Activated T-cell treated with anti-CD3 and anti-CD28 coated beads for 48 hours (primary cell): ENCODE results near the gene TBC1D22A.

Experiments used
- DNase-seq: peaks from one replicate; pipeline ENCODE4 v3.0.0-alpha.2; 2020; ENCODE audit warnings: low read depth

TBC1D22A gene

DNA sequence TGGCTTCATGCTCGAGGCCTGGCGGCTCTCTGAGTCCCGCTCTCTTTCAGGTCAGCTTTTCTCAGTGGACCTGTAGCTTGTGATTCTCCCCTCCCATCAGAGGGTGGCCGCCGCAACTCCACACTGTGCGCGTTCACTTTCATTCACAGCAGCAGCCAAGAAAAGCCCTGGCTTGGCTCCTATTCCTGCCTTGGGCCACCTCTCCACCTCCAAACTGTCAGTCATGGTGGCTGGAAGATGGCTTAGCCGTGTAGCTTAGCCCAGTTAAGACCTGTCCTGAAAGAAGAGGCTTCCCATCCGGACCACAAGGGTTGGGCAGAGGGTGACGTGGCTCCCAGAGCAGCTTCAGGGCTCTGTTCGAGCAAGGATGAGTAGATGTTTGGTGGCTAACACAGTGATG, 125.5 kb downstream of the TBC1D22A start:
- DNase-seq = no peak

DNA sequence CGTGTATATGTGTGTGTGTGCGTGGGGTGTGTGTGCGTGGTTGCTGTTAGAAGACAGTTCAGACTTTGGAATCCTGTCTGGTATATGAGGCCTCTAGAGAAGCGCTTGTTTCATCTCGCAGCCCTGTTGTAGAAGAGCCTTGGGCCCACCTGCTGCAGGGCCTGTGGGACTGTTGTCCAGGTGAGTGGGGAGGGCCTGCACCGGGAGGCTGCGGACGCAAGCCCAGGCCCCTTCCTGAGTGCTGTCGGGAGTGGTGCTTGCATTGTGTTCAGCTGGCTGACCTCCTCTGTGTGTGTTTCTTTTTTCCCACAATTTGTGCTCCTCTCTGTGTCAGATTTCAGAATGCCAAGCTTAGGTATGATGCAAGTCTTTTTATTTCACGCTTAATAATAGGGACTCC, 128.4 kb downstream of the TBC1D22A start:
- DNase-seq = no peak

DNA sequence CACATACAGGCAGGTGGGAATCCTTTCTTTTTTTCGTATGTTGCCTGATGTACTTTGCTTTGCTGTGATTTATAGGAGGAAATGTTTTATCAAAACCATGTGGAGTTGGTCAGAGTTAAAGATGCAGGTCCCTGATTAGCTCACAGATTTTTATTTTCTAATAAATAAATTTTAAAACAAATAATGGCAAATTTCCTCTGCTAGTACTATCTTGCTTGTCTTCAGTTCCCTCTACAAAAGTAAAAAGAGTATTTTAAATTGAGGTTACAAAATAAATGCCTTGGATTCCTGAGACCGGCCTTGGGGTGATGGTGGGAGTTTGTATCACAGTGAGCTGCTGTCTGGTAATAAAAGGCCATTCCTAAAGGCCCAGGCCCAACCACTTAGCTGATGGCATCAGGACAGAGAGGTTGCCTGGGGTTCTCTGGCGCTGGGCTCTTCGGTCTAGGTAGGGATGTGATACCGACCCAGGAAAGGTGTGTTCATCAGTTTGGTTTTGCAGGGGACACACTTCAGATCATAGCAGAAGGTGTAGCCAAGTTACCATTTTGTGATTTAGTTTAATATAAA, 129.0 kb downstream of the TBC1D22A start:
- DNase-seq = no peak

DNA sequence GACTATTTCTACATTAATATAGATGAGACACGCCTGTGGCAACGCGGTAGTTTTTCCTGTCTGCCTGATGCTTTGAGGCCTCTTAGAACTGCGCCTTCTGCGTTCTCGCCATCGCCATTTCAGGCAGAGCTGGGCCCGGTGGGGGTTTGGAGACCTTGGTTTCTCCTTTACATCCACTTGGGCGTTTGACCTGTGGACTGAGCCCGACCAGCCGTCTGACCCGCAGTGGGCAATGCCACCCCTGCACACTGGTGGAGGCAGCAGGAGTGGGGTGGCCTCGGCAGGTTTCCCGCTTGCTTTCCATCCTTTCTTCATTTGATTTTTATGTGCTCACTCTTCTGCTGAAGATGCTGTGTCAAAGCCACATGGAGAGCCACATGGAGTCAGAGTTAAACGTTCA, 130.4 kb downstream of the TBC1D22A start:
- DNase-seq = no peak

DNA sequence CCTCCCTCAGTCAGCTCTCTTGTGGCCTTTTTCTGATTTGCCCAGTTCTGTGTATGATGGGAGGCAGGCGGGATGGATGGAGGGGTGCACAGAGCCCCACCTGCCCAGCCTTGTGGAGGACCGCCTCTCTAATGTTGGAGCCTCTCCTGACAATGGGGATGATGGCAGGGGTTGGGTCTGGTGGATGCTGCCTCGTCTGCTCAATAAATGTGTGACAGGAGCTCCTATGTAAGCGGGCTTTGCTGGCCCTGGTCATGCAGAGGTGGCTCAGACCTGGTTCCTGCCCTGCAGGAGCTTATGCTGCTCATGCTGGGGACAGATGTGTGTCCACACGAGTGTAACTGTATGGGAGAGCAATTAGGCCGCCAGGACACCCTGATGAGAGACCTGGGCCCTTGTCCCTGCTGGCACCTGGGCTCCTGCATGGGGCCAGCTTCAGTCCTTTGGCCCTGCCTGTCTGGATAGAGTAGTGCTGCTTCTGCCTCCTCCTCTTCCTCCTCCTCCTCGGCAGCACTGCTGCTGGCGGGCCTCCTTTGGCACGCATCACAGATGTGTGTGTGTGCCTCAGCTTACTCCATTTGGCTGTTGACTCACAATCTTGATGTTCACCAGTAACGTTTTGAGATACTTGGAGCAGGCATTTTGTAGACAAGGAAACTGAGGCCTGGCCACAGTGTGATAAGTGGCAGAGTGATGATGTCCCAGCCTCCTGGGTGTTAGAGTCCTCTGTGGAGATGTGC, 131.0 kb downstream of the TBC1D22A start:
- DNase-seq = no peak

DNA sequence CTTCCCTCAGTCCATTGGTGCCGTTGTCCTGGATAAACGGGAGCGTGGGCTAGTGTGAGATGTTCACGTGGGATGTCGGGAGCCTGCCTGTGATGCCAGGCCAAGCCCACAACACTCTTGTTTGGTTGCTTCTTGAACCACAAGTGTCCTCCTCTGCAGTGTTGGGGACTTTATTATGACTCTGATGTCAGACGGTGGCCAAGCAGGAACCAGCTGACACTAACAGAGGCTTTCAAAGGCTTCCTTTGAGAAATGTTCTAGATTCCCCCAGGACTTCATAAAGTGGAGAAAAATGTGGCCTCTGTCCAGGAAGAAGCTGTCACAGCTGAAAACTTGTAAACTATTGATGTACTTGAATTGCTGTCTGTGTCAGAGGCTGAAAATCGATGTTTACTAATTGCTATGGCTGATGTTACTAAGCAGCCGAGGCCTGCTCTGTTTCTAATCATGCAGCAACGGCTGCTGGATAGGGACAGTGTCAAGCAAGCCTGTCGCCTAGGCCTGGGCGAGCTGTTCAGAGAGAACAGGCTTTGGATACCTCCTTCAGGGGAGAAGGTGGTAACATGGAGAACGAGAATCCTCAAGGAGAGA, 131.7 kb downstream of the TBC1D22A start:
- DNase-seq = no peak

DNA sequence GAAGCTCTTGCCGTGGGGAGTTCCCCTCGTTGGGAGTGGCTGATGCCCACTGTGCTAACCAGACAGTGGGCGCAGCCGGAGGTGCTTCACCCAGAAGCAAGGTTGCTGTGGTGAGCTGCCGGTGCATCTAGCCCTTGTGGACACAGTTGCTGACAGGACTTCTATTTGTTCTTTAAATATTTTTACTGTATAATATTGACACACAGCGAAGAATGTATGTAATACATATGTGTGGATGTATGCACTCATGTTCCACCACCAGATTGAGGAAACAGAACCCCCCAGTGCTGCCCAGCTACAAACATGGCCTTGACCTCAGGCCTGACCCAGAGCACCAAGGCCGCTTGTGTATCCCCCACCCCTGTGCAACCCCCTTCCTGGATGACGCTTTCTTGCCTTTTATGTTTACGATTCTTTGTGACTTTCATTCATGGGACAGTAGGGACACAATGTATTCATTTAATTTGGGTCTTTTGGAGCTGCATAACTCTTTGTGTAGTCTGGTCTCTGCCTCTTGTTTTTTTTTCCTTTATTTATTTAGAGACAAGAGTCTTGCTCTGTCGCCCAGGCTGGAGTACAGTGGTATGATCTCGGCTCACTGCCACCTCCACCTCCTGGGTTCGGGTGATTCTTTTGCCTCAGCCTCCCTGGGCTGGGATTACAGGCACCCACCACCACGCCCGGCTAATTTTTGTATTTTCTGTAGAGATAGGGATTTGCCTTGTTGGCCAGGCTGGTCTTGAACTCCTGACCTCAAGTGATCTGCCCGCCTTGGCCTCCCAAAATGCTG, 132.6 kb downstream of the TBC1D22A start:
- DNase-seq = no peak

DNA sequence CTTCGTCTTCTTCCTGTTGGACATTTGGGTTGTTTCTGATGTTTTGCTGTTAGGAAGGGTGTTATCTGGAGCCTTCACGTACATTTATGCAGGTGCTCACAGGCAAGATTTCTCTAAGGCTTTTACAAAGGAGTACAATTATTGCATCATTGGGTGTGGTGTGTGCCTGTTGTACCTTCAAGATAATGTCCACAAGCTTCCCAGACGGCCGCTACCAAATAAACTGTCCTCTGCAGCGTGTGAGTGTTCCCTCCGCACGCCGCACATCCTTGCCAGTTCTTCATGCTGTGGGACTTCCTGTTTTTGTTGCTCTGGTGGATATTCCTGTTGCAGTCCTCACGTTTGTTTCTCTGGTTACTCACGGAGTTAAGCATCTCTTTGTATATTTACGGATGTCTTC, 133.3 kb downstream of the TBC1D22A start:
- no peak for DNase-seq

DNA sequence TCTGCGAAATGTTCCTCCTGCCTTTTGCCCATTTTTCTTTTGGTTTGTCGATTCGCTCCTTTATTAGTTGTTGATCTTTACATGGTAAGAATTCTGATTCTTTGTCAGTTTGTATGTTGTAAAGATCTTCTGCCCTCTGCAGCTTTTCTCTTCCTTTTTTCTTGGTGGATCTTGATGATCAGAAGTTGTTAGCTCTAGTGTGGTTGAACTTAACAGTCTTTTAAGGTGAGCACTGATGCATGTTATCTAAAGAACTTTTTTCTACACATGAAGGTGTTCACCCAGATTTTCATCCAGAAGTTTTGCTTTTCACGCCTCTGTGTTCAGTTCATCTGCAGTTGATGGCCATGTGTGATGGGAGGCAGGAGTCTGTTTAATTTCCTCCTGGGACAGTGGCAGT, 133.7 kb downstream of the TBC1D22A start:
- DNase-seq = no peak

DNA sequence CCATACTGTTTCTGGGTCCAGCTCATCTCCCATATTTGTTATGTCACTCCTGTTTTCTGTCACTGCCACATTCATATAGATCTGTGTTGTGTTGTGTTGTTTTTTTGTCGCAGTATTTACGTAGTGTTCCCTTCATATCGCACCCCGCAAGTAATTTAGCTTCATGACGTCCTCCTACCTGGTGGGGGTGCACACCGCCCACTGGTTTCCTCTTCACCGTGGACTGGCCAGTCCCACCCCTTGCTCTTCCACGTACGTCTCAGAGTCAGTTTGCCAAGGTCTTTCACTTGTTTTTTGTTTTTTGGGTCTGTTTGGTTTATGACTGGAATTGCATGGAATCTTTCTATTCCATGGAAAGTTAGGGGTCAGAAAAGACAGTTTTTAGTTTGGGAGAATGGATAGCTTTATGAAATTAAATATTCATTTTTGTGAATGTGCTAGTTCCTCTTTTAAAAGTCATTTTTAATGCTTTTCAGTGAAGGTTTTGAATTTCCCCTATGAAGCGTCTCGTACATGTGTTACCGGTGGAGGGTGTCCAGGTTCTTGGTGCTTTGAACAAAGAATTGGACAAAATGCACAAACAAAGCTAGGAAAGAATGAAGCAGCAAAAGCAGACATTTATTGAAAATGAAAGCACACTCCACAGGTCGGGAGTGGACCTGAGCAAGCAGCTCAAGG, 134.3 kb downstream of the TBC1D22A start:
- DNase-seq = no peak

DNA sequence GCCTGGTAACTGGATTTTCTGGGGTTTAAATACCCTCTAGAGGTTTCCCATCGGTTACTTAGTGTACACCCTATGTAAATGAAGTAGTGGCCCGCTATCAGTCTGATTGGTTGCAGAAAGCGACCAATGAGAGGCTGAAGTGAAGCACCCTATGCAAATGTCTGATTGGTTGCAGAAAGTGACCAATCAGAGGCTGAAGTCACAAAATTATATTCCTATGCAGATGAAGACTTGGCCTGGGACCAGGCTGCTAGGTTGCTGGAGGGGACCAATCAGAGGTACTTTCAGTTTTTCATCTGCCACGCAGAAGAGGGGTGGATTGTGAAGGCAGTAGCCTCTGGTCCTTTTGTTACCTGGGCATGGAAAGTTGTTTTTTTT, 134.8 kb downstream of the TBC1D22A start:
- DNase-seq = no peak

DNA sequence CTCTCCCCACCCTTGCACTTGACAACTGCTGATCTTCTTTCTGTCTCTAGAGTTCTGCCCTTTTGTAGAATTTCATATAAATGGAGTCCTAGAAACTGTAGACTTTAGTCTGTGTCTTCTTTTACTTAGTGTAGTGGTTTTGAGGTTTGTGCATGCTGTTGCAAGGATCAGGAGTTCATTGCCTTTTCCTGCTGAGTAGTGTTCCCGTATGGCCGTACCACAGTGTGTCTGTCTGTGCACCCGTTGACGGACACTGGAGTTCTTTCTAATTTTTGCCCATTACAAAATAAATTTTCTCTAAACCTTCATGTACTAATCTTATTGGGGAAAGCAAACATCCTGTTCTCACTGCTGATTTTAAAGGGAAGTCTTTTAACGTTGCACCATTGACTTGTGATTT, 138.1 kb downstream of the TBC1D22A start:
- DNase-seq = no peak

DNA sequence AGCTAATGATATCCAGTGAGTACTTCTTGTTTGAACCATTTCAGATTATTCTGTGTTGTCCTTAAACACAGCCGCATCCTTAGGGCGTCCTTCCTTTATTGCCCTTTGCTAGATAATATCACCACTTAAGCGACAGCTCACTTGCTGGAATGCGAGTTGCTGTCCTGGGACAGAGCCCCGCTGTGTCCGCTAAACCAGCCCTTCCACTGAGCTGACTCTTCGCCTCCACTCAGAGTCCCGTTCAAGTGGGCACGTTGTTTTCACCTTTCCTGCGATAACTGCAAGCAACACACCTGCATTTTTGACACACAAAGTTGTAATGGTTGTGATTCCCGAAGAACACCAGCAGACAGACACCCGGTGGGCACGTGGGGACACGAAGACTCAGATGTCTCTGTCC, 140.0 kb downstream of the TBC1D22A start:
- DNase-seq = no peak

DNA sequence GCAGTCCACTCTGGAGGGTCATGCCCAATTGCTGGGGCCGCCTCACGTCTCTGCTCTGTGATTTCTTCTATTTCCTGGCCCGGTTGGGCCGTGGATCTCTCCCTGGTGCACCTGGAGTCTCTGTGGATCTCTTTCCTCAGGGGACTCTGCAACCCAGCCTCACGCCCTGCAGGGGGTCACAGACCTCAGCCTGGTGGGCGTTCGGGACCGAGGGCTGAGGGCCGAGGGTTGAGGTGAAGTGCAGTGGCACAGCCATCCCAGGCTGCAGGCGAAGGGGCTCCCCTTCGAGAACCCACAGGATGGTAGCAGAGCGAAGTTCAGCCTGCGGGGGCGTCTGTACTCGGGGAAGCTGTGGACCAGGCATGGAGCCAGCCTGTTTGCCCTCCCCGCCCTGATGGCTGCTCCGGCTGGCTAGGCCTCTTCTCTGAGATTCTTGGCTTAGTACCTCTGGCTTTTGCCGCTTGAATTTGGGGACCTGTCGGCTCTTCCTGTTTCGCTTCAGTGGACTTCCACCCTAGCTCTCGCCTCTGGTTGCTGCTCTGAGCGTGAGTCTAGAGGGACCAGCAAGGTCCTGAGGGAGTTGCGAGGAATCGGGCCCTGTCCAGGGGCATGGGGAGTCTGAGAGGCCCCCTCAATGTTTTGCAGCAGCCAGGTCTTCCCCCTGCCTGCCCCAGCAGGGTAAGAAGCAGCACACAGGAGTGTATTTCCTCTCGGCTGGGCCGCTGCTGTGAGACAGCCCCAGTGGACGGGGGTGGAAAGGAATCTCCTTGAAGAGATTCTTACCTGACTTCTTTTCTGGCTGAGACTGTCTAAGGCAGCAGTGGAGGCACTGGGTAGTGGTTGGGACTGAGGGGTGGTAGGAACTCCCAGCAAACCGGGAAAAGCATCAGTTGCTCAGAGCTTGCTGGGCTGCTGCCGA, 140.8 kb downstream of the TBC1D22A start:
- DNase-seq = no peak

DNA sequence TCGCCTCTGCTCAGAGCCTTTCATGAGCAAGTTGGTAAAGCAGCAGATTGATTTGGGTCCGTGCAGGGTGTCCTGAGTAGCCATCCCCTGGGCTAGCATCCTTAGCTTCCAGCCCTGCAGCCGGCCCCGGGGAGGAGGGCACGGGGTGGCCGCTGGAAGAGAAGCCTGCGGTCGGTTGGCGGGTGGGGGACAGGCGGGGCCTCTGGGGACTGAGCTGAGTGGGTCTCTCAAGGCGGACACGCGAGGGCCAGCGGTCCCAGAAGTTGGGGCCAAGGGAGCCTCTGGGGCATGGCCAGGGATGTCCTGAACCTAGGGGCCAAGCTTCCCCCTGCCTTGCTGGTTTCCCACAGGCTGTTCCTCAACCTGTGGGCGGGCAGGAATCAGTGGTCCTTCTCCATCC, 143.0 kb downstream of the TBC1D22A start:
- DNase-seq = no peak

DNA sequence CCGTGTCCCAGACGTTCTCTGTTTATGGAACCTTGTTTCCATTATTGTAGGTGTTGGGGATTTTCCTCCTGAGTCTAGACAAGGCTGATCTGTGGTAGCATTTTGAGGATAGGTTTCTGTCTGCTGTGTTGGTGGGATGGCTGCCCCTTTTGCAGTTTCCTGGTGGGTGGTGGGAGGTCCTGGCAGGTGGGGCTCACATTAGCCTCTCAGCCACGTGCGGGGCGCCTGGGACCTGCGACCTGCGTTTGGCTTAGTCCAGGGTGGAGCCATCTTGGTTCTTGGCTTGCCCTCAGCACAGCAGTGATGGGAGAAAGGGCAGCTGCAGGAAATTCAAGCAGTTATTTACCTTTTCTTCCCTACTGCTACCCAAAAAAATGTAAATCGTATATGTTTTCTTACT, 143.4 kb downstream of the TBC1D22A start:
- no peak for DNase-seq

DNA sequence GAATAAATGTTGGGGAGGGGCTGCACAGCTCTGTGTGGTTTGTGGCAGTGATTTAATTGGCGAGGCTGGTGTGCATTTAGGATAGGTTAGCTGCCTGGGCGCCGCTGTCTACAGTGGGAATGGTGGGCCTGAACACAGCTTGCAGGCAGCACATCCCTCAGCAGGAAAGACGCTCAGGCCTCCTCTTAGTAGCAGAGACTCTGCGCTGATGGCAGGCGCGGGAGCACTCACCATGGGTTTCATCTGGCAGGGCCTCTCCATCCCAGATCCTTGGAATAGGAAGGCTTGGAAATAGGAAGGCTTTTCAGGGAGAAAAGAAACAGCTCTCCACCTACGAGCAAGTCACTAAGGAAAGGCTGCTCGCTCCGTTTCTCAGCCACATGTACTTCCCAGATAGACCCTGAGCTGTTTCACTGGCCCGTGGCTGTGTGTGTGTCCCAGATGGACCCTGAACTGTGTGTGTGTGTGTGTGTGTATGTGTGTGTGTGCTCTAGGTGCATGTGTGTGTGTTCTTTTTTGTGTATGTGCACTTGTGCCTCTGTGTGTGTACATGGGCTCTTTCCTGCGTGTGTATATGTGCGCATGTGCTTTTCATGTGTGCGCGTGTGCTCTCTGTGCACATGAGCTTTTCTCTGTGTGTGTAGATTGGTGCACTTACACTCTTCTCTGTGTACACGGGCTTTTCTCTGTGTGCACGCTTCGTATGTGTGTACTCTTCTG, 144.0 kb downstream of the TBC1D22A start:
- DNase-seq = no peak

DNA sequence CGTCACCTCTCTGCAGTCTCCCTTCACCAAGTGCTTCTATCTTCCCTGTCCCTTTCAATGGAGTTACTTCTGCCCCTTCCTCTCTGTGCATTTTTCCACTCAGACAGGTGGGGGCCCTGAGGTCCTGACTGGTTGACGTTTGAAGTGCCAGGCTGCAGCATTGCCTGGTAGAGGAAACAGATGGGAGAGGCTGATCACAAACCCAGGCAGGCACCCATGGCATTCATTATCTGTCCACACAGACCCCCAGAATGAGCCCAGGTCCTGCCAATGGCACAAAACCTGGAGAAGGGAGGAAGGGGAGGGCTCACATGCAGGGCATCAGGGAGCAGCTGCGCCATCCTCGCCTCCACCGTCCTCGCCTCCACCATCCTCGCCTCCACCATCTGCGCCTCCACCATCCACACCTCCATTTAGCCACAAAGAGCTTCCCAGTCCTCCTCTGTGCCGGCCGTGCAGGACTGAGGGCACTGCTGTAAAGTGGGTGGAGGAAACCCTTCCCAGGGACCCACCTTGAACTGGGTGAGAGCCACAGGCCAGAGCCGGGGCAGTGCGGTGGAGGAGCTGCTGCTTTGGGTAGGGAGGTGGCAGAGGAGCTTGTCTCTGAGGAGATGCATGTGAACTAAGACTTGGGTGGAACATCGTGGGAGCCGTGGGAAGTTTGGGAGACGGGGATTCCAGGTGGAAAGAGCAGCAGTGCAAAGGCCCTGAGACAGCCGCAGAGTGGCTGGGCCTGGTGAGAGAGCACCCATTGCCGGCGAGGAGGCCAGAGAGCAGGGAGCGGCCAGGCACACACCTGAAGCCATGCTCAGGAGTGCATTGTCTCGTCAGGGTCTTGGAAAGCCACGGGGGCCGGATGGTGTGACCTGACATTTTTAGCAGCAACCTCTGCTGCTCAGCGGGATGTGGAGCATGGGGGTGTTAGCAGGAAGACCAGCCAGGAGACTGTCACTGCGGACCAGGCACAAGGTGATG, 145.1 kb downstream of the TBC1D22A start:
- DNase-seq = no peak

DNA sequence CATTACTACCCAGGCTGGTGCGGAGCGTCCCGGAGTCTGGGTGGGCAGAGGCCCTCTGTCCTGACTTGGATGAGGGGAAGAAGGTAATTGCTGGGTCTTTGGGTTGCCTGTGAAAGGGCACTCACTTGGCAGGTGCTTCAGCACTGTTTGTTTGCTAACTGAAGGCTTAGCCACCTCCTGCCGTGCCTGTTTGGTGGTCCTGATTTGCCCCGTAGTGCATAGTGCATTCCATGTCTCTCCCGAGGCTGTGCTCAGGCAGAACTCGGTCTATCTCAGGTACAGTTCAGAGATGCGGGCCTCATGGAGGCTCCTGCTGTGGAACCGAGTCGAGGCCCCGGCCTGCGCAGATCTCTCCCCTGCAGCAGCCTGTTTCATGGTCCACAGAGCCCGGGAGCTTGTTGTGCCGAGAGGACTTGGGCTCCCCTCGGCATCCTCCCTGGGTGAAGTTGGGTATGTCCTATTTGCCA, 146.2 kb downstream of the TBC1D22A start:
- no peak for DNase-seq
